Occipital lobe (tissue), 2 donors: ENCODE data around the gene CACNA1B. TPM values are rescaled to one million over a fixed set of nuclear protein-coding genes. Genes with fewer than 3 reads are reported as not detected.
"Not testable (repeated sequence)": the region's sequence is repeated elsewhere in the genome, so short reads cannot be mapped to it uniquely, and the experiment has no call there.

Source experiments
- DNase-seq: peaks from one replicate; lab custom pipeline; 2025; lab: John Stamatoyannopoulos, UW
- total RNA-seq: library from RNA; depleted of rRNA; stranded (reverse); fragments of >200 nt; gene quantifications from one replicate; pipeline ENCODE4 v1.2.3, GENCODE V29; 2014

CACNA1B gene
- total RNA-seq, 1 donor from 2014 or later: 35.6 TPM

GRCh38 chr9:137865581-137866145 is 11.9 kb upstream of the CACNA1B start:
- no peak for DNase-seq

- DNase-seq: no peak
Measured at GRCh38 chr9:137866226-137867141, 11.1 kb upstream of the CACNA1B start.

- no peak for DNase-seq
Measured at GRCh38 chr9:137870432-137870831, 7.2 kb upstream of the CACNA1B start.

GRCh38 chr9:137872296-137872695 is 5.3 kb upstream of the CACNA1B start:
- DNase-seq: no peak

- no peak for DNase-seq
Measured at GRCh38 chr9:137873408-137873807, 4.2 kb upstream of the CACNA1B start.

GRCh38 chr9:137873858-137874362 is 3.7 kb upstream of the CACNA1B start:
- DNase-seq: no peak

GRCh38 chr9:137875354-137875753 is 2.2 kb upstream of the CACNA1B start:
- DNase-seq: no peak

GRCh38 chr9:137875846-137876245 is 1.7 kb upstream of the CACNA1B start:
- DNase-seq: no peak

GRCh38 chr9:137876269-137876668 is 1.3 kb upstream of the CACNA1B start:
- DNase-seq: no peak

- no peak for DNase-seq
Measured at GRCh38 chr9:137876781-137877386, 698 bp upstream of the CACNA1B start.

GRCh38 chr9:137878146-137878941 is 762 bp downstream of the CACNA1B start:
- DNase-seq: no peak

- no peak for DNase-seq
Measured at GRCh38 chr9:137879052-137879451, 1.5 kb downstream of the CACNA1B start.

- no peak for DNase-seq
Measured at GRCh38 chr9:137879566-137880150, 2.1 kb downstream of the CACNA1B start.

- no peak for DNase-seq
Measured at GRCh38 chr9:137880160-137880975, 2.8 kb downstream of the CACNA1B start.

- no peak for DNase-seq
Measured at GRCh38 chr9:137880976-137881530, 3.5 kb downstream of the CACNA1B start.

GRCh38 chr9:137881591-137882505 is 4.3 kb downstream of the CACNA1B start:
- DNase-seq: no peak

GRCh38 chr9:137882506-137882821 is 4.9 kb downstream of the CACNA1B start:
- DNase-seq: no peak

- not testable (repeated sequence) for DNase-seq
Measured at GRCh38 chr9:137883977-137884376, 6.4 kb downstream of the CACNA1B start.

- DNase-seq: not testable (repeated sequence)
Measured at GRCh38 chr9:137884547-137884946, 7.0 kb downstream of the CACNA1B start.
